EH (cell line): ENCODE results near the gene PLSCR2.
"Not testable (repeated sequence)": the region's sequence is repeated elsewhere in the genome, so short reads cannot be mapped to it uniquely, and the experiment has no call there.

Source experiments
- DNase-seq: peaks from one replicate; pipeline ENCODE4 v3.0.0-alpha.2; 2015; ENCODE audit warnings: low read depth

Gene PLSCR2

GRCh38 chr3:146416366-146416765 is 53.0 kb downstream of the PLSCR2 start:
- no peak for DNase-seq

DNA sequence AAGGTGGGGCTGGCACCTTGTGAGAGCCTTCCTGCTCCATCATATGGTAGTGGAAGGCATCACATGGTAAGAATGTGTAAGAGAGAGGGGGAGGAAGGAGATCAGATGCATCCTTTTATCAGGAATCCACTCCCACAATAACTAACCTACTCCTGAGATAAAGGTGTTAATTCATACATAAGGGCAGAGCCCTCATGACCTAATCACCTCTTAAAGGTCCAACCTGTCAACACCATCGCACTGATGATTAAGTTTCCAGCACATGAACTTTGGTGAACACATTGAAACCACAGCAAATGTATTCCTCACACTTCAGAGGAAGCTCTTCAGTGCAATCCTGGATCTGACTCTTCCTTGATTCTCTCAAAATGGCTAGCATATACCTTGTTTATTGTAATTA is 55.4 kb downstream of the PLSCR2 start:
- DNase-seq: no peak

GRCh38 chr3:146412711-146413110 is 56.6 kb downstream of the PLSCR2 start:
- not testable (repeated sequence) for DNase-seq

DNA sequence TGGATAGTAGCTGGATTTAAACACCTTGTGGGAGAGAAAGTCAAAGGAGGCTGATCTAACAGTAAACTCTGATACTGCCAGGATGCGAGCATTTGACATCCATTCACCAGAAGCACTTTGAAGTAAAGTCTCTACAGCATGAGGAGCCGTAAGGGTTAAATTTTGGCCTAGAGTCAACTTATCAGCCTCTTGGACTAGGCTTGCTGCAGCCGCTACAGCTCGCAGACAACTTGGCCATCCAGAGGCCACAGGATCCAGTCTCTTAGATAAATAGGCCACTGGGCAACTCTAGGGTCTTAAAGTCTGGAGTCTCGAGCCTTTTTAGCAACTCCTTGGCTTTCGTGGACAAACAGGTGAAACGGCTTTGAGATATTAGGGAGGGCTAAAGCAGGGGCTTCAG is 61.4 kb downstream of the PLSCR2 start:
- no peak for DNase-seq

DNA sequence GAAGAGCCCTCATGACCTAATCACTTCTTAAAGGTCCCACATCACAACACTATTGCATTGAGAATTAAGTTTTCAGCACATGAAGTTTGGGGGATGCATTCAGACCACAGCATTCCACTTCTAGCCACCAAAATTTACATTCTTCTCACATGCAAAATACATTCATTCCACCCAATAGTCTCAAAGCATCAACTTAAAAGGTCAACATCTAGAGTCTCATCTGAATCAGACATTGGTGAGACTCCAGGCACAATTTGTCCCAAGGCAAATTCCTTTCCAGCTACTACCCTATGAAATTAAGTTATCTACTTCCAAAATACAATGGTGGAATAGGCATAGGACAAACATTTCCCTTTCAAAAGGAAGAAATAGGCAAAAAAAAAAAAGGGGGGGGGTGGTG is 64.9 kb downstream of the PLSCR2 start:
- peak; percentile 62 for DNase-seq

GRCh38 chr3:146403792-146404191 is 65.6 kb downstream of the PLSCR2 start:
- no peak for DNase-seq

DNA sequence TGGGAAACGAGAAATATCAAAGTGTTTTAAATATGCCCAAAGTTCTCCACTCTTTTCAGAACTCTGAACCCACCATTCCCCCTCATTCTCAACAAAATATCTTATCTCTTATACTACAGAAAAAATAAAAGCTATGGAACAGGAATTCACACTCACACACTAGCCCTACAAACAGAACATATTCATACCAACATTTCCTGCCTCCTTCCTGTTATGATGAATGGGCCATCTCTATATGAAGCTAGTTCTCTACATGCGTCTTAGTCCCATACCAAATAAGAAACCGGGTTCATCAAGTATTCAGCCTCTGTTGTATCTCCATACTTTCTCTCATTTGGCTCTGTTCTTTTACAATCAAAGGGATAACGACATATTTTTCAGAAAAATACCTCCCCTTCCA is 72.6 kb downstream of the PLSCR2 start:
- DNase-seq: no peak

GRCh38 chr3:146395164-146395563 is 74.2 kb downstream of the PLSCR2 start:
- DNase-seq: no peak

DNA sequence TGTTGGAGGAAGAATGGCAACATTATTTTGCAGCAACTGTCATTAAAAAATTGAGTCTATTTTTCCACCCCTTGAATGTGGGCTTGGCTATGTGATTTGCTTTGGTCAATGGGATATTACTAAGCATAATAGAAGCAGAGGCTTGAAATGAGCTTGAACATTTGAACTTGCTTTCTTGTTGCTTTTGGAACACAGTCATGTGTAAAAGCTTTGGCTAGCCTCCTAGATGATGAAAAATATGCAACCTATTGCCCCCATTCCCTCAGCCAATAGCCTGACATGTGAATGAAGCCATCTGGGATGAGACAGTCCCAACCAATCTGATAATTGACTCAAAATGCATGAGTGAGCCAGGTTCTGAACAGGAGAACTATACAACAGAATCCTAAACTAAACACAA is 78.4 kb downstream of the PLSCR2 start:
- peak; percentile 73 for DNase-seq

- no peak for DNase-seq
These were observed 79.2 kb downstream of the PLSCR2 start for GRCh38 chr3:146390006-146390772.

- DNase-seq: no peak
These were observed 81.8 kb downstream of the PLSCR2 start for GRCh38 chr3:146387566-146387965.

- no peak for DNase-seq
These were observed 82.4 kb downstream of the PLSCR2 start for GRCh38 chr3:146386936-146387335.

- DNase-seq: no peak
These were observed 84.6 kb downstream of the PLSCR2 start for GRCh38 chr3:146384786-146385185.
